WTC11 (cell line): Measurements from ENCODE around the gene AGMAT.

Experiments
- AFF4 ChIP-seq: sonication (generic); formaldehyde crosslinking; IDR thresholded peaks from 2 replicates; pipeline ENCODE4 v1.8.1; 2023; ENCODE audit warnings: mild to moderate bottlenecking, missing genetic modification reagents, borderline replicate concordance
- ATF2 ChIP-seq: sonication (generic); formaldehyde crosslinking; IDR thresholded peaks from 2 replicates; pipeline ENCODE4 v1.8.1; 2022; ENCODE audit warnings: low read depth, missing genetic modification reagents, borderline replicate concordance
- CREB1 ChIP-seq: sonication (generic); formaldehyde crosslinking; IDR thresholded peaks from 2 replicates; pipeline ENCODE4 v1.8.0; 2023; ENCODE audit warnings: mild to moderate bottlenecking, missing genetic modification reagents
- IRF1 ChIP-seq: sonication (generic); formaldehyde crosslinking; IDR thresholded peaks from 2 replicates; pipeline ENCODE4 v1.8.0; 2023; ENCODE audit warnings: missing genetic modification reagents
- JUN ChIP-seq: sonication (generic); formaldehyde crosslinking; IDR thresholded peaks from 2 replicates; pipeline ENCODE4 v1.8.0; 2023; ENCODE audit warnings: mild to moderate bottlenecking, missing genetic modification reagents
- MAX ChIP-seq: sonication (generic); formaldehyde crosslinking; IDR thresholded peaks from 2 replicates; pipeline ENCODE4 v1.8.0; 2022; ENCODE audit warnings: mild to moderate bottlenecking, missing genetic modification reagents
- NR1H2 ChIP-seq: sonication (generic); formaldehyde crosslinking; IDR thresholded peaks from 2 replicates; pipeline ENCODE4 v1.9.0; 2021; ENCODE audit warnings: mild to moderate bottlenecking, moderate library complexity, missing genetic modification reagents
- PRDM15 ChIP-seq: sonication (generic); formaldehyde crosslinking; IDR thresholded peaks from 2 replicates; pipeline ENCODE4 v1.8.0; 2022; ENCODE audit warnings: missing genetic modification reagents
- USF2 ChIP-seq: sonication (generic); formaldehyde crosslinking; IDR thresholded peaks from 2 replicates; pipeline ENCODE4 v1.8.1; 2023; ENCODE audit warnings: mild to moderate bottlenecking, missing genetic modification reagents, moderate library complexity
- ZNF317 ChIP-seq: sonication (generic); formaldehyde crosslinking; IDR thresholded peaks from 2 replicates; pipeline ENCODE4 v1.8.1; 2023; ENCODE audit warnings: low read depth, mild to moderate bottlenecking, moderate library complexity, missing genetic modification reagents, borderline replicate concordance
- TF ChIP-seq, protein P1 (sequence below): fragments of 200-600 bp; IDR thresholded peaks from 2 replicates; pipeline ENCODE4 v1.8.0; 2022; ENCODE audit warnings: antibody characterized with exemption
- TF ChIP-seq, protein P2 (sequence below): sonication (generic); formaldehyde crosslinking; IDR thresholded peaks from 2 replicates; pipeline ENCODE4 v1.8.0; 2022; ENCODE audit warnings: mild to moderate bottlenecking, missing genetic modification reagents

DNA sequence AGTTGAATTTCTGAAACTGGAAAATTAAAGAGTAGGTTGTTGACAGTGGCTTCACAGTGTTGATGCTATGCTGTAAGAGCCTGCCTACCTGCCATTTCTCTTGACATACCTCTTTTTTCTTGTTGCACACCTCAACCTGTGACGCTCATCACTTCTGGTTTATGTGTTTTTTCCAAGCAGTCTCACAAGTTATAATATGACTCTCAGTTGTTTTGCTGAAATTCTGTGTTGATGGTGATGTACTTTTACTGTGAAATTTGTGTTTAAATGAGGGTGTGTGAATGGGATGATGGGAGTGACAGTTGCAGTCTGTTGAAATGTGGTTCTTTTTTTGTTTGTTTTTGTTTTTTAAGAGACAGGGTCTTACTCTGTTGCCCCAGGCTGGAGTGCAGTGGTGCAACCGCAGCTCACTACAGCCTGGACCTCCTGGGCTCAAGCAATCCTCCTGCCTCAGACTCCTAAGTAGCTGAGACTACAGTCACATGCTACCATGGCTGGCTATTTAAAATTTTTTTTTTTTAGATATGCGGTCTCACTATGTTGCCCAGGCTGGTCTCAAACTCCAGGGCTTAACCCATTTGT is 39.4 kb upstream of the AGMAT start:
- TF ChIP-seq, protein P1, sequence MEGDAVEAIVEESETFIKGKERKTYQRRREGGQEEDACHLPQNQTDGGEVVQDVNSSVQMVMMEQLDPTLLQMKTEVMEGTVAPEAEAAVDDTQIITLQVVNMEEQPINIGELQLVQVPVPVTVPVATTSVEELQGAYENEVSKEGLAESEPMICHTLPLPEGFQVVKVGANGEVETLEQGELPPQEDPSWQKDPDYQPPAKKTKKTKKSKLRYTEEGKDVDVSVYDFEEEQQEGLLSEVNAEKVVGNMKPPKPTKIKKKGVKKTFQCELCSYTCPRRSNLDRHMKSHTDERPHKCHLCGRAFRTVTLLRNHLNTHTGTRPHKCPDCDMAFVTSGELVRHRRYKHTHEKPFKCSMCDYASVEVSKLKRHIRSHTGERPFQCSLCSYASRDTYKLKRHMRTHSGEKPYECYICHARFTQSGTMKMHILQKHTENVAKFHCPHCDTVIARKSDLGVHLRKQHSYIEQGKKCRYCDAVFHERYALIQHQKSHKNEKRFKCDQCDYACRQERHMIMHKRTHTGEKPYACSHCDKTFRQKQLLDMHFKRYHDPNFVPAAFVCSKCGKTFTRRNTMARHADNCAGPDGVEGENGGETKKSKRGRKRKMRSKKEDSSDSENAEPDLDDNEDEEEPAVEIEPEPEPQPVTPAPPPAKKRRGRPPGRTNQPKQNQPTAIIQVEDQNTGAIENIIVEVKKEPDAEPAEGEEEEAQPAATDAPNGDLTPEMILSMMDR = no peak
- TF ChIP-seq ZNF317 (CRISPR knock-in tag) (no peak), IRF1 (CRISPR knock-in tag) (no peak), PRDM15 (CRISPR knock-in tag) (no peak), CREB1 (no peak), USF2 (CRISPR knock-in tag) (no peak), ATF2 (no peak), MAX (no peak), AFF4 (CRISPR knock-in tag) (no peak), JUN (CRISPR knock-in tag) (no peak), NR1H2 (CRISPR knock-in tag) (no peak)
- TF ChIP-seq, protein P2, sequence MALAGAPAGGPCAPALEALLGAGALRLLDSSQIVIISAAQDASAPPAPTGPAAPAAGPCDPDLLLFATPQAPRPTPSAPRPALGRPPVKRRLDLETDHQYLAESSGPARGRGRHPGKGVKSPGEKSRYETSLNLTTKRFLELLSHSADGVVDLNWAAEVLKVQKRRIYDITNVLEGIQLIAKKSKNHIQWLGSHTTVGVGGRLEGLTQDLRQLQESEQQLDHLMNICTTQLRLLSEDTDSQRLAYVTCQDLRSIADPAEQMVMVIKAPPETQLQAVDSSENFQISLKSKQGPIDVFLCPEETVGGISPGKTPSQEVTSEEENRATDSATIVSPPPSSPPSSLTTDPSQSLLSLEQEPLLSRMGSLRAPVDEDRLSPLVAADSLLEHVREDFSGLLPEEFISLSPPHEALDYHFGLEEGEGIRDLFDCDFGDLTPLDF (CRISPR knock-in tag) = no peak
